ENCODE results near the gene EGFR.

GRCh38 chr7:55087521-55087961 is 68.7 kb downstream of the EGFR start:
- TF ChIP-seq CTCF (IDR thresholded peaks at IDR 0.05) (no peak), POLR2A (IDR thresholded peaks at IDR 0.05) (no peak)

Measured in uterus (tissue), 2 donors.